ENCODE results near the gene RAB8B.
A peak's percentile ranks its signal among the peaks of the same experiment; 100 is the strongest.

Gene RAB8B

DNA sequence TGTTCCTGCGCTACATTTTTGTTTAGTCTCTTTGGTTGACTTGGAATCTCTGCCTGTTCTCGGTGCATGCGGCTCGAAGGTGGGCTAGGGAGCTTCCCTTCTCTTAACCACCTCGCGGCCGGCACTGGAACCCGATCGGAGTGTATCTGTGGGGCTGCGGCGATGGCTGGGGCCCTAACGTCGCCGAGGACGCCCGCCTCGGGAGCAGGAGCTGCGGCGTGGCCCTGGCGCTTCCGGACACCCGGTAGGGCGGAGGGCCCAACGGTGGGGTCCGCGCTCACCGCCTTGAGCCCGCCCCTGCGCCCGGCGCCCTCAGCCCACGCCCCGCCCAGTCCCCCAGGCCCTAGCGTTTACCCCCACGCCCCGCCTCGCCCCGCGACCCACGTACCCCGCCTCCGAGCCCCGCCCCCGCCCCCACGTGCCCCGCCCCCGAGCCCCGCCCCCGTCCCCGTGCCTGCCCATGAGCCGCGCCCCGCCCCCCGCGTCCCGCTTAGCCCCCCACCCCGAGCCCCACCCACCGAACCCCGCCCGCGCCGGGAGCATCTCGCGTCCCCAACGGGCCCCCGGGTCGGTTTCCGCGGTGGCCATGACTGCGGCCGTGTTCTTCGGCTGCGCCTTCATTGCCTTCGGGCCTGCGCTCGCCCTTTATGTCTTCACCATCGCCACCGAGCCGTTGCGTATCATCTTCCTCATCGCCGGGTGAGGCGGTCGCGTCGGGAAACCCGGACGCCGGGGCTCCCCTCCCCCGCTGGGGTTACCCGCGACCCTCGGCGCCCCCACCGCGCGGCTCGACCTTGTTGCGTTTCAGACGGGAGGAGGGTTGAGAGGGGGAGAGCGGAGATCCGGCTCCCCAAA lies 87.9 kb downstream of the RAB8B start, which contains the start of gene APH1B:
Gene APH1B, plus strand, starts transcription at position 568 of the 855 bp plus-strand sequence. Its CDS starts 19 bp downstream, at position 587.
- ATAC-seq, result peak; percentile 83 to 88

GRCh38 chr15:63277893-63278456 lies 88.6 kb downstream of the RAB8B start:
- ATAC-seq, result no peak

DNA sequence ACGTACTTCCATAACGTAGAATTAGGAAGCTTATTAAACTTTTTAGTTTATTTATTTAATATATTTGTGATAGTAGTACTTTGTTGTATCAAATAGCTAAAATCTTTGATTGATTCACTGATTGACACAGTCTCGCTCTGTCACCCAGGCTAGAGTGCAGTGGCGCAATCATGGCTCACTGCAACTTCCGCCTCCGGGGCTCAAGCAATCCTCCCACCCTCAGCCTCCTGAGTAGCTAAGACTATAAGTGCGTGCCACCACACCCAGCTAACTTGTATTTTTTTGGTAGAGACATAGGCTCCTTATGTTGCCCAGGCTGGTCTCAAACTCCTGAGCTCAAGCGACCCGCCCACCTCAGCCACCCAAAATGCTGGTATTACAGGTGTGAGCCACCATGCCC lies 93.7 kb downstream of the RAB8B start:
- no peak for ATAC-seq

- peak in 1 of 2 donors; percentile 30 for ATAC-seq
These were observed 94.9 kb downstream of the RAB8B start for GRCh38 chr15:63284335-63284734.

GRCh38 chr15:63287109-63287508 lies 97.7 kb downstream of the RAB8B start:
- no peak for ATAC-seq

DNA sequence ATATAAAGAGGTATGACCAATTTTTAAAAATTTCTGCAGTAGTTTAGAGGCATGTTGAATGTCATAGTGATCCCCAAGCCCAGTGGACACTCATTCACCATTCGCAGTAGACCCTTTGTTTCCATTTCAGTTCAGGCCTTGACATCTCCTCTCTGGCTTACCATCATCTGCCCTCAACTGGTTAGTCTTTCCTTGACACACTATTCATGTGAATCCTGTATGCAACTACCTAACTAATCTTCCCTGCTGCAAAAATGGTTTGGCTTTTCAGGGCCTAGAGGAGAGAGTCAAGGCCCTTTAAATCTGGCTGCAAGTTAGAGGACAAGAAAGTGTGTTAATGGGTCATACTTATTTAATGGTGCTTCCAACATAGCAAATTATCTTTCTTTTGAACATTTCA lies 98.9 kb downstream of the RAB8B start:
- ATAC-seq, result no peak

- ATAC-seq, result no peak
These were observed 99.5 kb downstream of the RAB8B start for GRCh38 chr15:63288778-63289378.

GRCh38 chr15:63291507-63291906 lies 102.1 kb downstream of the RAB8B start:
- no peak for ATAC-seq

GRCh38 chr15:63292241-63292640 lies 102.8 kb downstream of the RAB8B start:
- ATAC-seq, result no peak

GRCh38 chr15:63292771-63293170 lies 103.4 kb downstream of the RAB8B start:
- no peak for ATAC-seq

DNA sequence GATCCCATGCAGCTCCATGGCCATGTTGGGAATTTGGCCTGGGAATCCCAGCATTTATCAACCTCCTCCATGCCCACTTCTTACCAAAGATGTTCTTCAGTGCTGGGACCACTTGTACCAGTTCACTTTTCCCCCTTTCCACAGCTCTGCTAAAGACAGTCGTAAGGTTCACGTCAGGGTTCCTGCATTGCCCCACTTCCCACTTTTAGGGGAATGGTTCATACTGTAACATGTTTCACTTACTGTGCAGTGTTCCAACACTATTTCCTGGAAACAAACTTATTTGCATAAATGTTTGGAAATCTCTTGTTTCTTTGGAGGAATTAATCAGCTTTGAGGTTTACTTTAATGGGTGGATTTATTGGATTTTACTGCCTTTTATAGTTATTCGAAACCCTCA lies 105.0 kb downstream of the RAB8B start:
- ATAC-seq, result no peak

DNA sequence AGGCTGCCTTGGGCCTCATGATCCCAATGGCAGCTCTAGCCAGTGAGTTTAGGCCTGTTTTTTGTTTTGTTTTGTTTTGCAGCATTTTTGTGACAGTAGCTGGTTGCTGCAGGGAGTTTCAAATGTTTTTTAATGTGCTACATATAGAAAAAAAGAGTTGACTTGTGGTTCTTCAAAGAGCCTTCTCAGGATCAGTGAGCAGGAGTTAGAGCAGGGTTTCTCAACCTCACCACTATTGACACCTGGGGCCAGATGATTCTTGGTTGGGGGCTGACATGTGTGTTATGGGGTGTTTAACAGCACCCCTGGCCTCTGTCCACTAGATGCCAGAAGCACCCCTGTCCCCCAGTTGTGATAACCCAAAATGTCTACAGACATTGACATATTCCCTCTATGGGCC lies 105.9 kb downstream of the RAB8B start:
- no peak for ATAC-seq

DNA sequence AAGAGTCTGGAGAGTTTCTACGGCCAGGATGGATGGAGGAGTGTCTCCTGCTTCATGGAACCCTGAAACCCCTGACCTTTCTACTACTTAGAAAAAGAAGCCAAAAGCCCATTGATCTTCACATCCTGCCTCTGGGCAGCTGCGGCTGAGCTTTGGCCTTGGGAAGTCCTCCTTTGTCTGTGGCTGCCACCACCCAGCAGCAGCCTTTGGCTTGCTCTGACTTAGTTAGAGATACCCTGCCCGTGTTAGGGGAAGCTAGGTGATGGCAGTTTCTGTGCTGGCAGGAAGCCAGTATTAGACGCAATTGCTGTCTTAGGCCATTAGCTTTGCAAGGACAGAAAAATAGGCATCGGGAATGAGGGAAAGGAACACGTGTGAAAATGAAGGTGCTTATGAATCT lies 106.8 kb downstream of the RAB8B start:
- no peak for ATAC-seq

DNA sequence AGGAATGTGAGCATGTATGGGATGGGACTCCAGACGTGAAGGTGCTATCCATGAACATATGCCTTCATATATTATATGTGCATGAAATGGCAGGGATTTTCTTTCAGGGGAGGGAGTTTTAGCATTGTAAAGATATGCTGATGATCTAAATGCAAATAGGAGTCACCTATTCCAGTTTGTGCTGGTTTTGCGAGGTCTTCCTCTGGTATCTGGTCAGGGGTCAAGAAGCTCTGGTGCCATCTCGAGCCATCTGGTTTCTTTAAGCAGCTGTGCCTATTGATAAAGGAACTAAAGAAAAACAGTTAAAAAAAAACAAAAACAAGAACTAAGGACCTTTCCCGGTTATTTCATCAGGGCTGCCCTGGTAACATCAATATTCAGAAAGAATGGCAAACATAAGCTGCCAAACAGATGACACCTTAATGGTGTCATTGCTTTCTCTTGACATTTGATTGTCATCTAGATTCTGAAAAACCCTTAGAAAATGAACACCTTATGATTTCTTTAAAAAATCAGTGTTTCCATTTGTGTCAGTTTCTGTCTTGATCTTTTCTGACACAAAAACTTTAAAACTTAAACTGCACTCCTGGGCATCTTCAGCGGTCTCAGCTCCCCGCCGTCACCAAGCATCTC lies 110.7 kb downstream of the RAB8B start:
- ATAC-seq, result no peak

GRCh38 chr15:63301088-63301487 lies 111.7 kb downstream of the RAB8B start:
- no peak for ATAC-seq

GRCh38 chr15:63305260-63305659 lies 115.9 kb downstream of the RAB8B start:
- no peak for ATAC-seq

DNA sequence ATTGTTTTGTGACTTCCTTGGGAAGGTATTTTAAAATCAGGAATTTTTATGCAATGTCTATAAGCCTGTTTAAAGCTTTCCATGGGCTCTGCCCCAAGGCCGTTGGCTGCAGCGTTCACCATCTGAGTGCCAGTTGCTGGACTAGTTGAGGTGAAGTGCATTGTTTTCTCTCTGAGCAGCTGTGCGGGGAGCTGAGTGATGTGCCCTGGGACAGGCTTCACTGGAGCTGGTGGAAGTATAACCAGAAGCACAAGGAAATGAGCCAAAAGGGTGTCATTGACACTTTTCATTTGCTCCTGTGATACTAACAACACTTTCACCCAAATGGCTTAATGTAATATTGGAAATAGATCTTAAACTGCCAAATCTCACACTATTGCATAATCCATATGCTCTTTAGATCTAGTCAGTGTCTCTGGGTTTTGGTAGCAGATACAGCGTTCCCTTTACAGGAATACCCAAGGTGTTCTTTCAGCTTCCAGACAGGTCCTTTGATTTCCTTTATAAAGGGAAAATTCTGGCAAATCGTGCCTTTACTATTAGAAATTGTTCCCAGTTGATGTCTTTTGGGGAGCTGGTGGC lies 117.2 kb downstream of the RAB8B start:
- no peak for ATAC-seq

DNA sequence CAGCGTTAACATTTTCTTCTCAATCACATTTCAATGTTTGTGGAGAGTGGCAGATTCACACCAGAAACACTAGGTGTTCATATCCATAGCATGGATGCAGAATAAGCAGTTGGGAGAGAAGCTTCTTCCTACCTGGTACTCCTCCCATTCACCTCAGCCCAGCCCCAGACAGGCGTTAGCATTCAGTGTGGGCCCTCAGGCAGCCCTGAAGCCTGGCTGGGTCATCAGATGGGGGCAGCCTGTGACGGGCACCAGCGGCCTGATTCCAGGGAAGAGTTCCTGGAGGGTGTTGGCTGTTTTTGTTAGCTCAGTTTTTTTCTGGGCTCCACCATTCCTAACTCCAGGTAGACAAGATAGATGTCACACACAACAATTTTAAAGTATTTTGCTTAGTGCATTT lies 119.1 kb downstream of the RAB8B start:
- ATAC-seq, result no peak

DNA sequence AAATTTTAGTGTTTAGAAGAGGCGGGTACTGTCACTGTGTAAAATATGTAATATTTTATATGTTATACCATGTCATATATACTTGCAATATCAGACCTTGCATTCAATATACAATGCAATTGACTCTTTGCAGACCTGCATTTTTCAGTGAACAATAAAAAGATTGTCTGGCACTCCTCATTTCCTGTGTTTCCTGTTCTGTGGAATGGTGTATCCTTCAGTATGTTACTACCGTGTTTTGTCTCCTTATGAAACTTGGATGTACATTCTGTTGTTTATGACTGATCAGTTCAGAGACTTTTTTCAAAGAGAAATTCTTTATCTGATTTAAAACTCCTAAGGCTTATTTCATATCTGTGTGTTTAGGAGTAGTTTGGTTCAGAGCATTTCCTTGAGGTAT lies 119.5 kb downstream of the RAB8B start:
- no peak for ATAC-seq

GRCh38 chr15:63310646-63311045 lies 121.2 kb downstream of the RAB8B start:
- ATAC-seq, result no peak

GRCh38 chr15:63312286-63312685 lies 122.9 kb downstream of the RAB8B start:
- ATAC-seq, result no peak

DNA sequence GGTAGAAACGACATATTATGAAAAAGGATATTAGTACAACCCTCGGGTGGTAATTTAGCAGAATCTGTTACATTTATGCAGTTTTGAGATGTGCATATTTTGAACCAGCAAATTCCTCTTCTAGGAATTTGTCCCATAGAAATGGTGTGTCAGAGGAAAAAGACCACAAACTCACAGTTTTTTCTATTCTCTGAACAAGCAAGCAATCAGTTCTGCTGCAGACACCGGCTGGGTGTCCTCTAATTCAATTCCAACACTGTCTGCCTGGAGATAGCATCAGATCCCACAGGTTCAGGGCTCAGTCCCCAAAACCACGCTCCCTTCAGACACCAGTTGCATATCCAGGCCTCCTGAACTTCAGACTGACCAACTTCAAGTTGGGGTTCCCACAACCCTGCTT lies 124.4 kb downstream of the RAB8B start:
- no peak for ATAC-seq

DNA sequence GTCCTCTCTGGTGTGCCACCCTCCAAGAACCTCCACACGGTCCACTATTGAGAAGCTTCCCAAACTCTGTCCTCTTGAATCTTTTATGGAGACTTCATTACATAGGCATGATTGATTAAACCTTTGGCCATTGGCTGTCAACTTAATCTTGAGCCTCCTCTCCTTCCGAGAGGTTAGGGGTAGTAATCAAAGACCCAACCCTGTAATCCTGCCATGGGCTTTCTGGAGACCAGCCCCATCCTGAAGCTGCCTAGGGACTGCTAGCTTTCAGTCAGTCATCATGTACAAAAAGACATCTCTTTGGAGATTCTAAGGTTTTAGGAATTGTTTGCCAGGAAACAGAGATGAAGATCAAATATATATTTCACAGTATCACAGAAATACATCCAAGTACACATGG lies 125.0 kb downstream of the RAB8B start:
- ATAC-seq, result no peak
